Ramos (cell line): Measurements from ENCODE around the gene TMEM140.

Source experiments
- in situ Hi-C: fragments of 300-500 bp; cut with MboI; formaldehyde crosslinking; loops from one replicate; pipeline ENCODE4 v1.14.3; 2022; ENCODE audit warnings: low sequenced_read_pairs; ENCODE audit not compliant: unreplicated experiment

The TMEM140 gene

GRCh38 chr7:135170274-135170997 lies 22.6 kb downstream of the TMEM140 start, which contains the start of gene CYREN:
TSS of gene CYREN (minus strand) at chr7:135170707. CDS start at chr7:135168922, 1,785 bp downstream.
- in situ Hi-C loops: loop anchor here (25.0 kb wide), 2 partner anchors 1133 to 1192 kb away; no protein-coding TSS in a partner anchor

GRCh38 chr7:135170998-135171481 lies 23.2 kb downstream of the TMEM140 start:
- in situ Hi-C loops: loop anchor here (25.0 kb wide), 2 partner anchors 1134 to 1191 kb away; no protein-coding TSS in a partner anchor

GRCh38 chr7:135171581-135172291 lies 23.9 kb downstream of the TMEM140 start:
- in situ Hi-C loops: loop anchor here (25.0 kb wide), 2 partner anchors 1134 to 1191 kb away; no protein-coding TSS in a partner anchor

- in situ Hi-C loops: loop anchor here (25.0 kb wide), 2 partner anchors 1137 to 1188 kb away; no protein-coding TSS in a partner anchor
Observed at GRCh38 chr7:135173916-135174315, 26.0 kb downstream of the TMEM140 start.

- in situ Hi-C loops: loop anchor here (25.0 kb wide), 2 partner anchors 1138 to 1187 kb away; no protein-coding TSS in a partner anchor
Observed at GRCh38 chr7:135174941-135175340, 27.1 kb downstream of the TMEM140 start.

- in situ Hi-C loops: no loop called here
Observed at GRCh38 chr7:135175931-135176330, 28.1 kb downstream of the TMEM140 start.

- in situ Hi-C loops: no loop called here
Observed at GRCh38 chr7:135177028-135177696, 29.3 kb downstream of the TMEM140 start.

GRCh38 chr7:135178364-135178763 lies 30.5 kb downstream of the TMEM140 start:
- in situ Hi-C loops: no loop called here

GRCh38 chr7:135179321-135179925 lies 31.6 kb downstream of the TMEM140 start:
- in situ Hi-C loops: no loop called here

GRCh38 chr7:135180122-135180521 lies 32.2 kb downstream of the TMEM140 start:
- in situ Hi-C loops: no loop called here

- in situ Hi-C loops: no loop called here
Observed at GRCh38 chr7:135181261-135181928, 33.5 kb downstream of the TMEM140 start.

- in situ Hi-C loops: no loop called here
Observed at GRCh38 chr7:135181929-135182678, 34.2 kb downstream of the TMEM140 start.

GRCh38 chr7:135183478-135183877 lies 35.6 kb downstream of the TMEM140 start:
- in situ Hi-C loops: no loop called here

- in situ Hi-C loops: no loop called here
Observed at GRCh38 chr7:135184254-135184841, 36.5 kb downstream of the TMEM140 start.

GRCh38 chr7:135185471-135186260 lies 37.8 kb downstream of the TMEM140 start:
- in situ Hi-C loops: no loop called here

- in situ Hi-C loops: no loop called here
Observed at GRCh38 chr7:135186261-135186540, 38.3 kb downstream of the TMEM140 start.

- in situ Hi-C loops: no loop called here
Observed at GRCh38 chr7:135186841-135187253, 39.0 kb downstream of the TMEM140 start.
